NOMO-1 (cell line): Measurements from ENCODE around the gene EEF1A2.

Experiments
- DNase-seq, 2 experiments: peaks; one replicate each; lab custom pipeline; 2025; ENCODE audit not compliant: unreplicated experiment in 2 of 2; lab: John Stamatoyannopoulos, UW

Gene EEF1A2

GRCh38 chr20:63521602-63522001 lies 22.7 kb upstream of the EEF1A2 start:
- no peak for DNase-seq

DNA sequence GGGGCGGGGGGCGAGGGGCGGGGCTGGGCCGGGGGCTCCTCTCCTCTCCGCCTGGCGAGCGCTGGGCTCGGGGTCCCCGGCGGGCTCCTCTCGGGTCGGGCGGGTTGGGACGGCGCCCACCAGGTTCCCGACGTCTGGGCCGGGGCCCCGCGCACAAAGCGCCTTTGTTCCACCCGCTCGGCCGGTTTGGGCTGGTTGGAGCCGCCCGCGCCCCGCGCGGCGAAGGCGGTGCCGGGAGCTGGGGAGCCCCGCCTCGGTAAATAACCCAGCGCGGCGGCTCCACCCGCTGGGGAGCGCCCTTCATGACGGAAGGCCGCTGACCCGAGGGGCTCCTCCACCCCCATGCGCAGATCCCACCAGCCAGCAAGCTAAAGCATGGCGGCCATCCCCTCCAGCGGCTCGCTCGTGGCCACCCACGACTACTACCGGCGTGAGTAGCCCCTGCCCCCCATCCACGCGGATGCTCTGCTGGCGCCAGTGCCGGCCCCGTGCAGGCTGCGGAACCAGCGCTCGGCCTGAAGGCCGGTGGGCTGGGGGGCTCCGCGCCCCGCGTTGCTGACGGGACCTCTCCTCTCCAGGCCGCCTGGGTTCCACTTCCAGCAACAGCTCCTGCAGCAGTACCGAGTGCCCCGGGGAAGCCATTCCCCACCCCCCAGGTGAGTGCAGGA lies 22.2 kb upstream of the EEF1A2 start:
- peak in 1 of 2 experiments; percentile 33 for DNase-seq

DNA sequence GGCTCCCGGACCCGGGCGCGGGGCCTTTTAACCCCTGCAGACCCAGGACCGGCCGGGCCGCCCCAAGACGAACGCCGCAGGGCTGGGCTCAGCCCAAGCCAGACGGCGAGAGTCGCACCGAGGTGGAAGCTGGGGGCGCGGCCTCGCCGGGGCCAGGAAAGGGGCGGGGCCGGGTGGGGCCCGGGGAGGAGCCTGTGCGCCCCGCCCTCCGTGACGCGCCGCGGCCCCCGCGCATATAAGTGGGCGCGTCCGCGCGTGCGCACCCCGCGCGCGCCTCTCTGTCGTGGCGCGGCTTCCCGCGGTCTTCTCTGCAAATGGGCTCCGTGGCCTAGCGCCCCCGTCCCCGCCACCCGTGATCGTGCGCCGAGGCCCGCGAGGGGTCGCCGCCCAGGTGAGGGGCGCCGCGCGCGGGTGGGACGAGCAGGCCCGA lies 21.6 kb upstream of the EEF1A2 start, which contains the start of gene PPDPF:
Gene PPDPF, plus strand, starts transcription at position 262 of the 430 bp plus-strand sequence. CDS start 544 bp downstream, outside the sequence.
- DNase-seq = peak; percentile 69 to 71

DNA sequence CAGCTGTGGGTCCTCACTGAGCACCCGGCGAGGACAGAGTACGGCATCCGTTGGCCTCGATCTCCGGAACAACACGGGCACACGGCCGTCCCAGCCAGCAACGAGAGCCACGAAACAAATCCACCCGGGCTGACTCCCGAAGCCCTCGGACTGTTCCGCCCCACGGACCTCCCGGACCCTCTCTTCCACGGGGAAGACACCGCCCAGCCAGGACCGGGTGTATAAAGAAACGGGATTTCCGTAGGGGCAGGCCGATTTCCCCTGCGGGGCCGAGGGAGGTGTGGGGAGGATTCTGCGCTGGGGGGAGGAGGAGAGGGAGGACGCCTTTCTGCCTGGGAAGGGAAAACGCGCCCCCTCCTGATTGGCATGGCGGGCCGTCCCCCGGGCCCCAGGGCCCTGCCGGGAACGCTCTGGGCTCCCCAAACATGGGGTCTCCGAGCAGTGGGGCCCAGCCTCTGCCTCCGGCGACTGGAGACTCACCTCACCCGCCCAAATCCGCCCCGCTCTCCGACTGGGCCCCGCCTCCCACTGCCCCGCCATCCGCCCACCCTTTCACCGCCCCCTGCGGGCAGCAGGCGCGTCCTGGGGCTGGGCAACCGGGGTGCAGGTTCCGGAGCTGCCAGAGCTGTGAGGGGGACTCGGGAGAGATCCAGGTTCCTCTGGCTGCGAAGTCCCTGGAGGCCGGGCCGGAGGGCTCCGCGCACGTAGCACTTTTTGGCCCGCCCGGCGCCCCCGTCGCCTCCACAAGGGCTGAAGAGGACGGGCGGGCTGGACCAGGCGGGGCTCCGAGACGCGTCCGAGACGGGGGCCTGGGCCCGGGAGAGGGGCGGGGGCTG lies 21.0 kb upstream of the EEF1A2 start:
- DNase-seq = peak; percentile 47 to 71

DNA sequence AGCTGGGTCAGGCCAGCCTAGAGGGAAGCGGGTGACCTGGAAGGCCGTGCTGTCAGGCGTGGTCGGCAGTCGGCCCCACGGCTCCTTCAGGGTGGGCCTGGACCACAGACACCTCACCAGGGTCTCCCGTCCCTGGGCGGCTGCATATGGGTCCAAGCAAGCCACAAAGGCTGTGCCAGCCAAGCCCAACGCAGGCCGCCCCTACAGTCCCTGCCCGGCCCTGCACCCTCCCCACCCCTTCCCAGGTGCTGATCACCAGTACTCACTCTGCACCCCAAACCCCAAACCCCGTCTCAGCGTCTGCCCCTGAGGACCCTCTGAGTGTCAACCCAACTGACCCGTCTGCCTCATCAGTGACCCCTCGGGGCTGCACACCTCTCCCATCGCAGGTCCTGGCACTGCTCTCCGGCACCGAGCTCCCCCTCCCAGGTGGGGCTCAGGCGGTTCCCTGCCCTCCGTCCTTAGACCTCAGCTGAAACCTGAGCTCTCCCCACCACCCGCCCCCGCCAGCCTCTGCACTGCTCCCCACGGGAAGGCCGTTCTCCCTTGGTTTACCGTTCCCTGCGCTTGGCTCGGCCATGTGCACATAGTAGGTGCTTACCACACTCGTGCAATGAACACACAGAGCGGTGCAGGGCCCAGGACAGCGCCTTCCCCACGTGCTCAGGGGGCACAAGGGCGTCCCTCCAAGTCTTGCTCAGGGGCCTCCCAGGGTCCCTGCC lies 20.2 kb upstream of the EEF1A2 start:
- no peak for DNase-seq

DNA sequence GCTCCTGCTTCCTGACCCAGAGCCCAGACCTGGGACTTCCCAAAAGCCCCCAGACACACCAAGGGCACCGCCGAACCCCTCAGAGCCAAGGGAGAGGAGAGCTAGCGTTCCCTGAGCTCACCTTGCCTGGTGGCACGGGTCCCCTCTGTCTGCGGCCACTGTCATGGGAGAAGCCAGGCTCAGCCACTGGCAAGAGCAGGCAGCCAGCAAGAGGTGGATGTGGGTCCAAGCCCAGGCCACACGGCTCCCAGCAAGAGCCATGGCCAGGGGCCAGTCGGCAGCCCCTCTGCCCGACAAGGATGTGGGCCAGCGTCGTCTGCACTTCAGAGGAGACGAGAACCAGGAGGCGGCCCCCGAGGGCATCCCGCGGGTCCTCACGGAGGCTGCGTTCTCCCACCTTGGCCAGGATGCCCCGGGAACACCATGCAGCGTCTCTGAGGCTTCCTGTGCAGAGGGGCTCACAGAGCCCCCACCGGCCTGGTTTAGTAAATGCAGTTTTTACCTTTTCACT lies 19.5 kb upstream of the EEF1A2 start:
- DNase-seq = no peak

DNA sequence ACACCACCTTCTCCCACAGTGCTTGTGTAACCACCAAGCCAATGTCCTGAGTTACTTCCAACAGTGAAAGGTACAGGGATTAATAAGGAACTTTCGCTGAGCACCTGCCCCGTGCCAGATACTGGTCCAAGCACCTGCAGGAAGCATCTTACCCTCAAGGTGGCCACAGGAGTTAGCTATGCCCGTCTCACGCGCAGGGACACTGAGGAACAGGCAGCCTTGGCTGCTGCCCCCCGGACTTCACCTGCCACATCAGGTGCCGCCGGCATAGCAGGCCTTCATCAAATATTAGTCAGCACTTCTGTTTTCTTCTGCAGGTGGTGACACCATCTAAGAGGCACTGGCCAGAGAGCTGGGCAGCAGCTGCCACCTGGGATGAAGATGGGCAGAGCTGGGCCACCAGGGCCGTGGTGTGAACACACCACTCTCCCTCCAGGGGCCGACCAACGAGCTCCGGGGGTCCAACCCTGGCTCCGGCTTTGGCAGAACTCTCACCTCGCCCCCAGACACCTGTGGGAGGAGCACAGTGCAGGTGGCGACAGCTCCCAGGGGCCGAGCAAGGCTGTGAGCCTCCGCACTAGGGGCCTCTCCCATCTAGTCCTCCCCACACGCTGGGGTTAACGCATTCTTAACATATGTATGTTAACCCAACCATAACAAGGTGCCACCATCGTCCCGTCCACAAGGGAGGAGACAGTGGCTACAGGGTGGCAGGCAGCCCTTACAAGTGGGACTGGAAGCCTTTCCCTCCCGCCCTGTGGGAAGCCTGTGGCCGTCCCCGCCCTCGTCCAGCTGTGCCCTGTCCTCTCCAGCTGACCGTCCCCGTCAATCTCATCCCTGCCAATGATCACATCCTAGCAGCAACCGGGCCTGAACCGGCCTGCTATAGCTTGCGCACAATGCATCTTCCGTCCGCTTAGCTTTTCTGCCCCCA lies 18.8 kb upstream of the EEF1A2 start:
- DNase-seq = no peak

DNA sequence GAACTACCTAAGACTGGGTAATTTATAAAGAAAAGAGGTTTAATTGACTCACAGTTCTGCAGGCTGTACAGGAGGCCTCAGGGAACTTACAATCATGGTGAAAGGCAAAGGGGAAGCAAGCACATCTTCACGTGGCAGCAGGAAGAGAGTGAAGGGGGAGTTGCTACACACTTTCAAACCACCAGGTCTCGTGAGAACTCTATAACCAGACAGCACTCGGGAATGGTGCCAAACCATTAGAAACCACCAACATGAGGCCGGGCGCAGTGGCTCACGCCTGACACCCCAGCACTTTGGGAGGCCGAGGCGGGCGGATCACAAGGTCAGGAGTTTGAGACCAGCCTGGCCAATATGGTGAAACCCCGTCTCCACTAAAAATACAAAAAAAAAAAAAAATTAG lies 15.6 kb upstream of the EEF1A2 start:
- peak in 1 of 2 experiments; percentile 31 for DNase-seq

DNA sequence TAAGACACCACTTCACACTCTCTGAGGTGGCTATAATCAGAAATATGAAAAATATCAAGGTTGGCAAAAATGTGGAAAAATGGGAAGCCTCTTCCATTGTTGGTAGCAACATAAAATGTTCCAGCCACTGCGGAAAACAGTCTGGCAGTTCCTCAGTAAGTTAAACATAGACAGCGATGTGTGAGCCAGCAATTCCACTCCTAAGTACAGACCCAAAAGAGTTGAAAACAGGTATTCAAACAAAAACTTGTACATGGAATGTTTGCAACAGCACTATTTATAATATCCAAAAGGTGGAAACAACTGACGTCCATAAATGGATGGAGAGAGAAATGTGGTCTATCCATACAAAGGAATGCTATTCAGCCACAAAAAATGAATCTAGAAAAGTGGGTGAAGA lies 14.3 kb upstream of the EEF1A2 start:
- DNase-seq = no peak

DNA sequence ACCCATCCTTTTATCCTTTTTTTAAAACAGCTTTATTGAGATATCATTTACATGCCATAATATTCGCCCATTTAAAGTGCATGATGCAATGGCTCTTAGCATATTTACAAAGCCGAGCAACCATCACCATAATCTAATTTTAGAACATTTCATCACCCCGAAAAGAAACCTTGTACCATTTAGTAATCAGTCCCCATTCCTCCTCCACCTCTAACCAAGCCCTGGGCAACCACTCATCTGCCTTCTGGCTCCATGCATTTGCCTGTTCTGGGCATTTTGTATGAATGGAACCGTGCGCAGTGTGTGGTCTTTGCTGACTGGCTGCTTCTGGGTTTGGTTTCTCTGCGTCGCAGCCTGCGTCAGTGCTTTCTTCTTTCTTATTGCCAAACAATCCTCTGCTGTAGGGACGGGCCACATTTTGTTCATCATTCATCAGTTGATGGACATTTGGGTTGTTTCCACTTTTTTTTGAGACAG lies 10.2 kb upstream of the EEF1A2 start:
- DNase-seq = peak; percentile 64 to 71

GRCh38 chr20:63508072-63508768 lies 9.3 kb upstream of the EEF1A2 start:
- DNase-seq = no peak

- DNase-seq = no peak
These were observed 8.3 kb upstream of the EEF1A2 start for GRCh38 chr20:63507083-63507743.

DNA sequence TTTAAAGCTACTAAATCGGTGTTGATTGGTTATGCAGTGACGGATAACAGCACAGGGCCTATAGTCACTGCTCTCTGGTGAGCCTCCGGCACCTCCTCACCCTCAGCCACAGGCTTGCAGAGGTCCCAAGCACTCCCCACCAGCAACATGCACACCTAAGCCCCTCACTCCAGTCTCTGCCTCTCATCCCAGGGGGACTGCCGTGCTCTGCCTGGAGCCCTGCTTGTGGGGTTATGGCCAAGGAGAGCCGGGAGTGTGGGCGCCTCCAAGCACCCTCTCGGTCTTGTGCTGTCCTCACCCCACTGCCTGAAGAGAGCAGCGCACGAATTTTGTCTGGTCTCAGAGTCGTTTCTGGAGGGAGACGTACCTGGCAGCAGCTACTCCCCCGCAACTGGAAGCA lies 6.8 kb upstream of the EEF1A2 start:
- DNase-seq = no peak

DNA sequence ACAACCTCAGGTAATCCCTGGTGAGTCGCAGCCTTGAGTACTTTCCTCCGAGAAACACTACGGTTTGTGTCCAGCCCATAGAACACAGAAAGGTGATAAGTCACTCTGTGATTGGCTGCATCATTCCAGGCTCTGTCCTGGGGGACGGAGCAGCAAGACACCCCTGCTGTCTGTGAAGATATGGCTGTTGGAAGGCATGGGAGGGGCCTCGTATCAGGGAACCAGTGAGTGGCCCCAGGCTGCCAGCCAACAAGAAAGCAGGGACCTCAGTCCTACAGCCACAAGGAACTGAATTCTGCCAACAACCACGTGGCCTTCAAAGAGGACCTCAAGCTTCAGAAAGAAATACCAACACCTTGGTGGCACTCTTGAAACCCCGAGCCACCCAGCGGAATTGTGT lies 6.4 kb upstream of the EEF1A2 start:
- no peak for DNase-seq

GRCh38 chr20:63504642-63505041 lies 5.8 kb upstream of the EEF1A2 start:
- no peak for DNase-seq

DNA sequence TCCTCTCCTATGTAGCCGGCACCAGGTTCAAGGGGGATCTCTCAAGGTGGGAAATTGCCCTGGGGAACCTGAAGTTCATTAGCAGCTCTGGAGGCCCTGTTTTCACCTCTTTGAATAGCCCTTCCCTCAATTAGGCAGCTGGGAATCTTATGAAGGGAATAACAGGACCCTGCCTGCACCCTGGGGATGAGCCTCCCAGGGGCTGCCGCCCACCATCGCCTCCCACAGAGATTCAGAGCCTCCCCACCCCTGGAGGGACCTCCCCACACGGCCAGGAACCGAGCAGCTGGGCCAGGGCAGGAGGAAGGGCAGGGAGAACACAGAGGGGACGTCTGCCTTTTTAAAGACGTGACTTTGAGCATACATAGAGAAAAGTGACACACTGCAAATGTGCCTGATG lies 4.6 kb upstream of the EEF1A2 start:
- DNase-seq = no peak

DNA sequence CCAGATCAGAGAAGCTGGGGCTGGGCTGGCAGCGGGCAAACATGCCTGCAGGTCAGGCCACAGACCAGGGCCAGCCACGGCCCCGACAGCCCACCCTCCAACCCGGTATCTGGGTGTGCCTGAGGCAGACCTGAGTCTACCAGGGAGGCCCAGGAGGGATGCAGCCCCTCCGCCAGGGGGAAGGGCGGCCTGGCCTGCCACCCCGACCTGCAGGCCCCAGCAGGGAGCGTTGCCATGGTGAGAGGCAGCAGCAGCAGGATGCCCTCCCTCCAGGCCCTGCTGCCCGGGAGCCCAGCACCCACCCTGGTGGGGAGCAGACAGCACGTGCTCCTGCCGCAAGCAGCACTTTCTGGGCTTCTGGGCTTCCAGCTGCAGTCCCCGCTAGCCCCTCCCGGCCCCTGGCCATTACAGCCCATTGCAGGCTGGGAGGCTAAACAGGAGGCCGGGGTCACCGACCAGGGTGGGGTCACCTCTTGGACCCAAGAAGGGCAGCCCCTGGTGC lies 3.8 kb upstream of the EEF1A2 start:
- DNase-seq = no peak

DNA sequence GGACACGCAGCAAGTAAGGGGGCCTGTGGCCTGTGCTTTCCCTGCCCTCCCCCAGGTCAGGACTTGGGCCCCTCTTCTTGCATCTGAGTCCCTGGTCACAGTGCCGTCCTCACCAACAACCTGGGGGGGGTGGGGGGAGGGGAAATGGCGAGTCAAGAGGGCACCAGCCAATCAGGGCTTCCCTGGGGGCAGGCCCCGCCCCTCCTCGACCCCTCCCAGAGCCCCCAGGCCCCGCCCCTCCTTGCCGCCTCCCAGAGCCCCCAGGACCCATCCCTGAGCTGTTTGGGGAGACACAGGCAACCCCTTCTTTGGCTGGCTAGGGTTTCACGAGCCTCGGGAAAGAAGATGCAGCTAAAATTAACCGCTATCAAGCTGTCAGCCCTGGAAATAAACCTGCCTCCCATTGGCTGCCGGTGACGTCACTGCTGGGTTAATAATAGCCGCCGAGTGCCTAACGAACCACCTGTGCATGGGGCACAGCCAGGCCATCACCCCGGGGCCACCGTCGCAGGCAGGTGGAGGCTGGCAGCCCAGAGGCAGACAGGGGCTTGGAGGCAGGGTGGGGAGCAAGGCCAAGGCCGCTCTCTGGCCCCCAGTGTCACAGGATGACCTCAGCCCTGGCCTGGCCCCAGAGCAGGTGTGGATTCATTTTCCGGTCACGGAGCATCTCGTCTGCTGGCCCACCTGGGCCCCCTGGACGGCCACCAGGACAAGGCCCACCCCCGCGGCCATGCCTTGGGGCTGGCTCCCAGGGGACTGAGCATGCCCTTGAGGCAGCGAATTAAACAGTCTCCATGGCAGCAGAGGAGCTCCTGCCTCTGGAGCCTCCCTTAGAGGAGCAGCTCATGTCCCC lies 3.2 kb upstream of the EEF1A2 start:
- DNase-seq = no peak
